ENCODE data around the gene SDK1.
"Not testable (repeated sequence)": the region's sequence is repeated elsewhere in the genome, so short reads cannot be mapped to it uniquely, and the experiment has no call there.

Gene SDK1

GRCh38 chr7:4244635-4245034, 943.6 kb downstream of the SDK1 start:
- DNase-seq: no peak

GRCh38 chr7:4245135-4245865, 944.2 kb downstream of the SDK1 start:
- no peak for DNase-seq

- no peak for DNase-seq
Observed at GRCh38 chr7:4245866-4246470, 944.9 kb downstream of the SDK1 start.

GRCh38 chr7:4246536-4246935, 945.5 kb downstream of the SDK1 start:
- no peak for DNase-seq

DNA sequence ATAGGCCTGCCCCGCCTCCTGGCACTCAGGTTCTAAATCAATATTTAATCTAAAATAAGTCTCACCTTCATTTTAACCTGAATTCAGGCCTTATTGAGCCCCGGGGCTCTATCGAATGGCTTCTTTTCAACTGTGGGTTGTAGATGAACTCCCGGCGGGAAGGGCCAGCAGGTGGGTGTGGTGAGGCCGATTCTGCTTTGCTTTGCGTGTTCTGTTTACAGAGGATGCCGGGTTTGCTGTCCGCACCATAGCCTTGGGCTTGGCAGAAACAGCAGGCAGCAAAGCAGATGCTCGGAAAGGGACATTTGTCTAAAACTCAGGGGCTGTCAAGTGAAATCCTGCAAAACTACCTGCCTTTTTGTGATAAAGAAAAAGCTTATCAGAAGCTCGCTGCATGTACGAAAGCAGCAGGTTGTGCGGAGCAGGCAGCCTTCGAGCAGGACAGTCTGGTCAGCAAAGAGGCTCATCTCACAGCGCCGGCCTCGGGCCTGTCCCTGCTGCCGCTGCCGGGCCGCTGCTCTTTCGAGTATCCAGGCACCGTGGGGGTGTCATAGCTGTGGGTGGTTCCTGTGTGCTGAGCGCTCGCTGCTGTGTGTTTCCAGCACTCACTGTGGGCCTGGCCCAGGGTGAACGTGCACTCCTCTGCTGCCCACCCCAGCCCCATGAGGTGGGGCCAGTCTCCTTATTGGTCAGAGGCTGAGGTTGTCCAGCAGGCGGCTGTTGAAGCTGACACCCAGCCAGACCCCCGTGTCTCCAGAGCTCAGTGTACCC, 946.2 kb downstream of the SDK1 start:
- no peak for DNase-seq

DNA sequence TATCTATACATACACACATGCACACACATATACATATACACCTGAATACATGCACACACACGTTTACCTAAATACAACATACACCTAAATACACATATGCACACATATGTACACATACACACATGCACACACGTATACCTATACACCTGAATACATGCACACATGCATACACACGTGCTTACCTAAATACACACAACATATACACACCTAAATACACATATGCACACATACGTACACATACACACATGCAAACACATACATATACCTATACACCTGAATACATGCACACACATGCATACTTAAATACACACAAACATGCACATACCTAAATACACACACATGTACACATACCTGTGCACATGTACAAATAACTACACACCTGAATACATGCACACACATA, 947.2 kb downstream of the SDK1 start:
- DNase-seq: no peak

DNA sequence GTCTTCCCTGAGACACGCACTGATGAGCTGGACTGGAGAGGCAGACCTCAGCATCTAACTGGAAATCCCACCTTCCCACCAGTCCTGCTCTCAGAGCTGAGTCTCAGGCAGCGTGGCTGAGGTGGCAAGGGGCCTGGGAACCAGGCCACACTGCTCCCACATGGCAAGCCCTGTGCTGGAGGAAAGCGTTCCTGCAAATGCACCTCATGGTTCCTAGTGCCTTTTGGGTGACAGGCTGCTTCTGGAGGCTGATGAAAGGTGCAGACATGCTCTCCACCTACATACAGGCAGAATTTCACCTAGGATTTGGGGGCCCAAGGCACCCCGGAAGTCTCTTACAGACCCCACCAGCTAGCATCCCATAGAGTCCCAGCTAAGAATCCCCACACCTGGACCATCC, 948.2 kb downstream of the SDK1 start:
- DNase-seq: no peak

DNA sequence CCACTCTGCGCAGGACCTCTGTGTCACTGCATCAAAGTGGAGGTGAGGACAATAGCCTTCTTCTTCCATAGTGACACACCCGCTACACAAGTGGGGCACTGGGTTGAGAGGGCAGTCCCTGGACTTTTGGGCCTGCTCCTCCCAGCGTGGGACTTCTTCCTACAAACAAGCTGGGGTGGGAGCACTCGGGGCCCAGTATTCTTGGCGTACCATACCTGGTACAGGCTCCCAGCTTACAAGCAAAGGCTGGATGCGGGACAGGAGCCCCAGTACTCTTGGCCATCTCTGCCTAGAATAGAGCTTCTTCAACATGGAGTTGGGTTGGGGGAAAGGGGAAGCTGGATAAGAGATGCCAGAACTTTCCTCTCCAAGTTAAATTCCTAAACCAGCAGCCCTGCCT, 954.3 kb downstream of the SDK1 start:
- DNase-seq: no peak

DNA sequence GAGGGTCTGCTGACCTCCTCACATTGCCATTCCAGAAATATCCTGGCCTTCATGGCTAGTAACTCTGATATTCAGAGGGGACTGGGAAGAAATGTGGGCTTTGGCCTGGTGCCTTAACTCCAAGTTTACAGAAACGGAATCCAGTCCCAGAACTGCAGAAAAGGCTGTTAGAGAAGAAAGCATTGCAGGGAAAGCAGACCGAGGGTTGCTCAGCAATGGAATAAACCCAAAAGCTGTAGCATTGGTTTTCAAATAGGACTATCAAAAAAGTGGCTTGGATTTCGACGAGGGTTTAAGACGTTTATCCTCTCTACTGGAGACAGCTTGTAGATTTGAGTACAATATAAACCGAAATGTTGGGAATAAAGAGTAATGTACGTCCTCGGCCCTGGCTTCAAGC, 955.2 kb downstream of the SDK1 start:
- DNase-seq: no peak

DNA sequence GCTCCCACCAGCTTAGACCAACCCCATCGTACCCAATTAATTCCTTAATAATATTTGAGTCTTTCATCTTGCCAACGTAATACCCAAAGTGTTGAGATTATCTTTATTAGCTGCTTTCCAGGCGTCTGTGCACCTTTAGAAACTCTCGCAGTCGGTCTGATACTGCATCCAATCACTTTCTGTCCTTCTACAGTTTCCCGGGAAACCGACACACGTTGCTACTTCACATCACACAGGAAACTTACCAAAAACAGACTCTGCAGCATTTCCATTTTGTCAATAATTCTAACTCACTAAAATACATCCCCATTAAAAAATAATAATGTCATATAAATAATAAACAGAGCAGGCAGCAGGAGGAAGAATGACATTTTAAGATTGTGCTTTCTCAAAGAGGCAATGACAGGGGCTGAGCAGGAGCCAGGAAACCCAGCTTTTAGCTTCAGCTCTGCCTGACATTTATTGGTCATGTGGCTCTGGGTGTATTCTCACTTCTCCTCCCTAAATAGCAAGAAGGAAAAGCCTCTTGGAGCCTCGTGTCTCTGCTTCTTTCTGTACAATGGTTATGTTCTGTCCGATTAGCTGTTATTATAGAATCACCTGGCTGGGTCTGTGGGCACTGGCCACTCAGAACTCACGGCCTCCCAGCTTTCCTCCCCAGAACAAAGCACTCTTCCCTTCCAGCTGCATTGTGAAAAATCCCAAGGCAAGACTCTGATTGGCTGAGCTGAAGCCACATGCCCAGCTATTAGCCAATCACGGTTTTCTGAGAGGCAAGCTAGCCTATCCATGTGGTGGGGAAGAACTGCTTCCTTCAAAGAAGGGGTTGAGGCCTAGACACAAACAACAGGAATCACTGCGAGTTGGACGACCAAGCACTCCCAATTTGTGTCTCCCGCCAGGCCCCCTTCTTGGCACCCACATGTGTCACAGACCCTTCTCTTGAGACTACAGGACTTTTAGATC, 956.4 kb downstream of the SDK1 start:
- no peak for DNase-seq

- DNase-seq: not testable (repeated sequence)
Observed at GRCh38 chr7:4260116-4260515, 959.1 kb downstream of the SDK1 start.

DNA sequence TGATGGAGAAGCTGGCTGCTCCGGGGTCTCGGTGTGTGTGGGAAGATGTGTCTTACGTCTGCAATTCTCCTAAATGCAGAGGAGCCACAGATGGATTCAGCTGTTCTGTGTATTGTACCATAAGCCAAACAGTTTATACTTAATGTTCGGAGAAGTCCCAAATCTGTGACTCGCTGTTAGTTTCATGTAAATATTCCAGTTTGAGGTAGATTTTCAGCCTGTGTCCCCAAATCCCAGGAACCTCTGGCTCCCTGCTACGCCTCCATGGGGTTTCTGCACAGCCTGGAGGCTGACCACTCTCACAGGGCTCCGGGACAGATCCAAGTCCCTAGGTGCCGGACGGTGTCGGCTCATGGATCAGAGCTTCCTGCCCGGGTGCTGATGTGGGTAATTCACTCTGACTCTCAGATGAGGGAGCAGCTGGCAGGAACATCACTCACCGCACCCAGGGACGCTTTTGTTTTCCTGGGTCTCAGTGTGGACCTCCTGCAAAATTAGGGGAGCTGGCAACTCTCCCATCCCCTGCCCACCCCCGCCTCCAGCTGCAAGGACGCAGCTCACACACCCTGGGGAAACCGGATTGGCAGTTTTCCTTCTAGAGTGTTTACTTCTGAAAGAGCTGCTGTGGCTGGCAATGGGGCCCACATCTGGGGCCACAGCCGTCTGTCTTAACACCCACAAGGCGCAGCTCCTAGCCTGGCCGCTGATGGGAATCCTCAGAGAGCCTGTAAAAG, 960.0 kb downstream of the SDK1 start:
- DNase-seq: no peak

GRCh38 chr7:4261601-4261960, 960.5 kb downstream of the SDK1 start:
- DNase-seq: no peak

- DNase-seq: not testable (repeated sequence)
Observed at GRCh38 chr7:4264206-4264605, 963.2 kb downstream of the SDK1 start.

DNA sequence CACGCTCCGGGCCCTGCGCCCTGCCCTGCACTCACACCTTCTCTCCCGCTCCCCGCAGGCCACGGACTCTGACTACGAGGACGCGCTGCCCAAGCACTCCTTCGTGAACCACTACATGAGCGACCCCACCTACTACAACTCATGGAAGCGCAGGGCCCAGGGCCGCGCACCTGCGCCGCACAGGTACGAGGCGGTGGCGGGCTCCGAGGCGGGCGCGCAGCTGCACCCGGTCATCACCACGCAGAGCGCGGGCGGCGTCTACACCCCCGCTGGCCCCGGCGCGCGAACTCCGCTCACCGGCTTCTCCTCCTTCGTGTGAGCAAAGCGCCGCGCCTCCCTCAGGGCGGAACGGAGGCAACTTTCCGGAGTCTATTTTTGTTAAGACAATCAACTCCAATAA, 964.0 kb downstream of the SDK1 start:
- no peak for DNase-seq

DNA sequence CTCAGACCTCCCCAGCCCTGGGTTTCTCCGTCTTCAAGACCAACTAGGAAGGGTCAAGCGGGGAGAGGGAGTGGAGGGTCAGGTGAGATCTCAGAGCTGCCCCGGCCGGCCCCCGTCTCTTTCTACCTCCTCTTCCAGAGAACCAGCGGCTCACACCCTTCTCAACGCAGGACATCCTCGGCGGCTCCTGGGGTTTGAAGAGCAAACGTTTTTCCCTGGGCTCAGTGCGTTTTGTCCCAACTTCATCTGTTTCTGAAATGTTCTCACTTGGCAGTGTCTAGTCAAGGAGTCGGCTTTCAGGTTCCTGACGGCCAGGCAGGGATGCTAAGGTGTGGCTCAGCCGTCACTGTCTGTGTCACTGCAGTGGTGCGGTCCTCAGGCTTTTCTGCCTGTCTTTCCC, 964.6 kb downstream of the SDK1 start:
- DNase-seq: no peak

GRCh38 chr7:4266270-4267040, 965.4 kb downstream of the SDK1 start:
- DNase-seq: no peak

DNA sequence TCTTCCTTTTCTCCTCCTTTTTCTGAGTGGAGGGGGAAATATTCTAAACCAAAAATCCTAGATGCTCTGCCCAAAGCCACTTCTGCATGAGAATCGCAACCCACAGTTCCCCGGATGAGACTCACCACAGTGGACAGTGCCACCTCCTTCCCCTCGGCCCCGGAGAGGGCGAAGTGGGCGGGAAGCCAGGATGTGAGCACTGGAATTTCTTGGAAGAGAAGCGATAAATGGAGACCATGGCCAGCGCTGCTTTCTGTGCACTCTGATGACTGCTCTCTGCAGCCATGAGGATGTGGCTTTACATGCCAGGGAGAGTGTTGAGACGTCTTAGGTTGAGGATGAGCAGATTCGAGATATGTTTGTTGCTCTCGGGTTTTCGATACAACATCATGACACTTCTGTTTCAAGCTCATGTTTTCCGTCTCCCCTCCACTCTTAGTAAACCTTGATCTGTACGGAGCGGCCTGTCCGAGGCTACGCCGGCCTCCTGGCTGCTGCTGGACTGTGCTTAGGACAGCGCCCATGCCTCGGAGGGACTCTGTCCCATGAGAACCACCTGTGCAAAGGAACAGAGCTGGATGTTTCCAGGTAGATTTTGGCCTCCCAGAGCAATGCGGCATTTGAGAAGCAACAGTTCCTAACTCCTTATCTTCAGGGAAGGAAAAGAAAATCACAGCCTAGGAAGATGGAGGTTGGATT, 966.4 kb downstream of the SDK1 start:
- DNase-seq: no peak

DNA sequence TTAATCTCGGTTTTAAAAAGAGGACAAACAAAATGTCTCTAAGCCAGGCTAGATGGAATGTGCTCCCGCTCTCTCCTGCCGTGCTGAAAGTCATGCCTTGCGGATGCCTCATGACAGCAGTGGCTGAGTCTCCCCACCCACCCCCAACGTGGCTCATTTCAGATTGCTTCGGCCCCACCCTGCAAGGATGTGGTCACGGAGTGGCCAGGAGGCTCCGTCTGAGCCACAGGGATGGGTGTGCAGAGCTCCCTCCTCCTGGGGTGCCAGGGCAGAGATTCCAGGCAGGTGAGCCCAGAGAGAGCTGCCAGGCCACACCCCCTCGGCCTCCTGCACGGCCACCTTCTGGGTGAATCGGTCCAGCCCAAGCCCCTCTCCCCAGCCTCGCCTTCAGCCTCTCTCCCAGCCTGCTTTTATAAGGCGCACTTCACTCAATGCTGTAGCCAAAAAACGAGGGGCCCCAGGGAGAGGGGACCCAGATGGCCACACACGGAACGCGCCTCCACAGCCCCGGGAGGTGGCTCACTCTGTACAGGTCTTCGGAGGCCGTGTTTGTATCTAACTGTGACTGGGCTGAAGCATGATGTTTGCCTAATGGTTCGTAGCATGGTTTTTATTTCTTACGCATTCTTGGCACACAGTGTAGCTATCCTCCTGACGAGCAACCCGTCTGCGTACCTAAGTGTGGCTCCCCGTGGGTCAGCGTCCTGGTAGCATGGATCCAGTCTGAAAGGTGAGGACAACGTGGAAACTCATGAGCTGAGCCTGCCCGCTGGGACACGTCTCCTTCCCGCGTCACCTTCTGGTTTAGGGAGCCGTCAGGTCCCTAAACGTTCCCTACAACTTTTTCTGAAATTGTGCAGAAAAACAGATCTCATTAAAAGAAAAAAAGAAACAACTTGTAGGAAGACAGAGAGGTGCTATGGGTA, 967.3 kb downstream of the SDK1 start:
- DNase-seq: no peak

DNA sequence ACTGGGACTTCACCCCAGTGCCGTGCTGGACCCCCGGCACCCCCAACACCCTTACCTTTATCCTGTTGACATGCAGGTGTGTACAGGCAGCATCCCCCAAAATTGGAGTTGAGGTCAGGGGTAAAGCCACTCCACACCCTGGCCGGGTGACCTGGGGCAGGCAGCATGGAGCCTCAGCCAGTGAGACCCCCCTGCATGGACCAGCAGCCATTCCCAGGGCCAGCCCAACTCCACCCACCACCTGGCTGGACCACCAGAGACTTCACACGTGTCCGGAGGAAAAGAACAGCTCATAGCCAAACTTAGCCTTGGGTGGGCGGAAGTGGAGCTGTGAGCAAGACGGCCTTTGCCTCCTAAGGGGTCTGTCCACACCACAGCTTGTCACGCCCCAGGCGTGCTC, 968.0 kb downstream of the SDK1 start:
- no peak for DNase-seq

All from CD4-positive, alpha-beta T cell treated with Interleukin-4 for 1 hour (primary cell).